Lower lobe of right lung (tissue), 2 donors: ENCODE results near the gene FHDC1. TPM values are rescaled to one million over a fixed set of nuclear protein-coding genes. Genes with fewer than 3 reads are reported as not detected.
A peak's percentile ranks its signal among the peaks of the same experiment; 100 is the strongest.

Experiments used
- ATAC-seq, 2 donors: fragments of 200-7000 bp; cut with Tn5 transposase; one replicate each; pipeline ENCODE4 v1.9.1; 2020 to 2022; ENCODE audit warnings: mild to moderate bottlenecking in 2 of 2, moderate library complexity in 2 of 2
- DNase-seq: peaks from one replicate; pipeline ENCODE4 v3.0.0-alpha.2; 2020
- H3K27ac ChIP-seq: fragments of 200-600 bp; one replicate; pipeline ENCODE4 v1.8.0; 2022
- H3K27me3 ChIP-seq: fragments of 200-600 bp; one replicate; pipeline ENCODE4 v1.8.0; 2022; ENCODE audit warnings: low read depth
- H3K36me3 ChIP-seq: fragments of 200-600 bp; one replicate; pipeline ENCODE4 v1.8.0; 2022; ENCODE audit warnings: mild to moderate bottlenecking
- H3K4me1 ChIP-seq: fragments of 200-600 bp; one replicate; pipeline ENCODE4 v1.8.0; 2022
- H3K4me3 ChIP-seq: fragments of 200-600 bp; one replicate; pipeline ENCODE4 v1.8.0; 2022; ENCODE audit warnings: mild to moderate bottlenecking
- H3K9me3 ChIP-seq: fragments of 200-600 bp; one replicate; pipeline ENCODE4 v1.8.0; 2022
- intact Hi-C: fragments of 100-400 bp; cut with DNase I; formaldehyde crosslinking; loops from one replicate; pipeline ENCODE4 v1.11.0; 2022
- total RNA-seq: library from RNA; stranded (reverse); fragmentation: NEBNext Ultra II Directional; extraction: Animal tissue kit (Norgen Biotek cat#: 25700); gene quantifications from one replicate; pipeline ENCODE4 v1.2.1, GENCODE V29; 2021
- TF ChIP-seq, protein P1 (sequence below): fragments of 200-600 bp; IDR thresholded peaks from one replicate; pipeline ENCODE4 v1.8.0; 2022; ENCODE audit warnings: antibody characterized with exemption, mild to moderate bottlenecking
- donor health status: DM: no; HTN: yes; CAD: no; lungs with severe emphysema.

The FHDC1 gene
- total RNA-seq, 1 donor from 2014 or later: 21.9 TPM

DNA sequence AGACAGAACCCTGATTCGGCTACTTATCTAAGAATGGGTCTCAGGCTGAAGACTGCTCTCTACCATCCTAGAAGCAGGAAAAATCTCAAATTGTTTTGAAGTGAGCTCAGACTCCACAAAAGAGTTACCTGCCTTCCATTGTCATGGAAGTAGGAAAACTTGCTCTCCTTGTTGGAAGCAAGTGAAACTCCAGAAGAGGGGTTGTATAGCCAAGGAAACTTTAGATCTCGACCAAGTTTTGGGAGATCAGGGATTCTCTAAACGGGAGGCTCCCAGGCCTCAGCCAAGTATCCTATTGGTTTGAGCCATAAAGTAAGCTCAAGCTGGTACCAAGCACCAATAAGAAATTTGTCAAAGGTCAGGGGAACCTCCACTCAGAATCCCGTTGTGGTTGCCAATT is 9.2 kb upstream of the FHDC1 start:
- Histone ChIP-seq H3K27me3 (no peaks in the 10 kb centered on the region), H3K27ac (no peak overlapping the region), H3K4me3 (no peak overlapping the region), H3K9me3 (no peaks in the 10 kb centered on the region), H3K4me1 (no peaks in the 10 kb centered on the region), H3K36me3 (no peaks in the 10 kb centered on the region)
- DNase-seq (no peak), ATAC-seq (no peak)
- TF ChIP-seq, protein P1, sequence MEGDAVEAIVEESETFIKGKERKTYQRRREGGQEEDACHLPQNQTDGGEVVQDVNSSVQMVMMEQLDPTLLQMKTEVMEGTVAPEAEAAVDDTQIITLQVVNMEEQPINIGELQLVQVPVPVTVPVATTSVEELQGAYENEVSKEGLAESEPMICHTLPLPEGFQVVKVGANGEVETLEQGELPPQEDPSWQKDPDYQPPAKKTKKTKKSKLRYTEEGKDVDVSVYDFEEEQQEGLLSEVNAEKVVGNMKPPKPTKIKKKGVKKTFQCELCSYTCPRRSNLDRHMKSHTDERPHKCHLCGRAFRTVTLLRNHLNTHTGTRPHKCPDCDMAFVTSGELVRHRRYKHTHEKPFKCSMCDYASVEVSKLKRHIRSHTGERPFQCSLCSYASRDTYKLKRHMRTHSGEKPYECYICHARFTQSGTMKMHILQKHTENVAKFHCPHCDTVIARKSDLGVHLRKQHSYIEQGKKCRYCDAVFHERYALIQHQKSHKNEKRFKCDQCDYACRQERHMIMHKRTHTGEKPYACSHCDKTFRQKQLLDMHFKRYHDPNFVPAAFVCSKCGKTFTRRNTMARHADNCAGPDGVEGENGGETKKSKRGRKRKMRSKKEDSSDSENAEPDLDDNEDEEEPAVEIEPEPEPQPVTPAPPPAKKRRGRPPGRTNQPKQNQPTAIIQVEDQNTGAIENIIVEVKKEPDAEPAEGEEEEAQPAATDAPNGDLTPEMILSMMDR: no peak
- intact Hi-C loops: no loop called here

DNA sequence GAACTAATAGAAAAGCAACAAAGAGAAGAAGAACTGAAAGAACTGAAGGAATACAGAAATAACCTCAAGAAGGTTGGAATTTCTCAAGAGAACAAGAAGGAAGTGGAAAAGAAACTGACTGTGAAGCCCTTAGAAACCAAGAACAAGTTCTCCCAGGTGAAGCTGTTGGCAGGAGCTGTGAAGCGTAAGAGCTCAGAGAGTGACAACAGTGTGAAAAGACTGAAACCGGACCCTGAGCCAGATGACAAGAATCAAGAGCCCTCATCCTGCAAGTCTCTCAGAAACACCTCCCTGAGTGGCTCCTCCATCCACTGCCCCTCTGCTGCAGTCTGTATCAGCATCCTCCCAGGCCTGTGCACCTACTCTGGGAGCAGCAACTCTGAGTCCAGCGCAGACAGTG is 8.4 kb upstream of the FHDC1 start:
- no peak overlapping the region for H3K27ac ChIP-seq
- TF ChIP-seq, protein P1: no peak
- H3K36me3 ChIP-seq: no peaks in the 10 kb centered on the region
- peak; percentile 45 to 48 for ATAC-seq
- no peak for DNase-seq
- no peaks in the 10 kb centered on the region for H3K27me3 ChIP-seq
- H3K4me1 ChIP-seq: no peaks in the 10 kb centered on the region
- H3K4me3 ChIP-seq: no peak overlapping the region
- no peaks in the 10 kb centered on the region for H3K9me3 ChIP-seq
- intact Hi-C loops: no loop called here

DNA sequence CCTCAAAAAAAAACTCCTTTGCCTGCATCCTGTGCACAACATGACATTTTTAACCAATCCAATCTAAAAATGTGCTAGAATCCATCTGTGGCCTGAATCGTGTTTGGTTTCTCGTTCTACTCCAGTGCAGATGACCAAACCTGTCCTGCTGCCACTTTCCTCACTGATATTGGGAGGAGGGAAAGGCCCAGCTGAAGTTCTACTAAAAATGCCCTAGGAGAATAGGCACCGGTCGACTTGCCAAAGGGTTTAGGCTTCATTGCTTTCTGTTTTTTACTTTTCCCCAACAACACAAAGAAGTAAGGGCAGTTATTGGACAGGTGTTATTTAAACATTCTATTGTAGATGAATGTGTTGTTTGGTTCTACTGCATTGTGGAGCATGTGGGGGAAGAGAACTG is 7.8 kb upstream of the FHDC1 start:
- intact Hi-C loops: no loop called here
- ATAC-seq (no peak), DNase-seq (no peak)
- Histone ChIP-seq H3K4me3 (no peak overlapping the region), H3K4me1 (no peaks in the 10 kb centered on the region), H3K27me3 (no peaks in the 10 kb centered on the region), H3K9me3 (no peaks in the 10 kb centered on the region), H3K36me3 (no peaks in the 10 kb centered on the region), H3K27ac (no peak overlapping the region)
- TF ChIP-seq, protein P1: no peak

DNA sequence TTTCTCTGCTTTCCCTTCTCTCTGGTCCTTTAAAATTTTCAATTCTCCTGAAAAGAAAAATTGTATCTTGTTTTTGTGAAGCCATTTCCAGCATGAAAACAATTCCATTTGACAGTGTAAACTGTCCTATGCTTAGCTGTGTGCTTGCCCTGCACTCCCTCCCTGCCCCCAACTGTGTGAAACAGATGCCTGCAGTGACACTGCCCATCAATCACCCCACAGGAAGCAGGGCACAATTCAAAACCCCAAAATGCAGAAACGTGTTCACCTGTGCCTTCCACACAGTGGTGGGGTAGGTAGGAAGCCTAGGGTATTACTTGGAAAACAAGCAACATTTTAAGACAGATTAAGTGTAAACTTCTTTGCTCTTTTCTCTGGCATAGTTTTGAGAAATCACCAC is 6.2 kb upstream of the FHDC1 start:
- Histone ChIP-seq H3K4me1 (no peaks in the 10 kb centered on the region), H3K27ac (no peak overlapping the region), H3K9me3 (no peaks in the 10 kb centered on the region), H3K4me3 (no peak overlapping the region), H3K27me3 (no peaks in the 10 kb centered on the region), H3K36me3 (no peaks in the 10 kb centered on the region)
- intact Hi-C loops: no loop called here
- DNase-seq: no peak
- TF ChIP-seq, protein P1: no peak
- ATAC-seq: no peak

GRCh38 chr4:152935143-152935542 is 980 bp upstream of the FHDC1 start:
- ATAC-seq (peak in 1 of 2 donors; percentile 30), DNase-seq (peak; percentile 49)
- H3K4me3 ChIP-seq: peak overlapping the region; percentile 64
- TF ChIP-seq, protein P1: no peak
- intact Hi-C loops: no loop called here
- no peaks in the 10 kb centered on the region for H3K36me3 ChIP-seq
- peaks cover 40% of the 10 kb centered on the region for H3K27me3 ChIP-seq
- H3K27ac ChIP-seq: peak overlapping the region; percentile 77
- no peaks in the 10 kb centered on the region for H3K9me3 ChIP-seq
- H3K4me1 ChIP-seq: peaks cover 20% of the 10 kb centered on the region
